ENCODE data around the gene TMPRSS9. TPM values are rescaled to one million over a fixed set of nuclear protein-coding genes. Genes with fewer than 3 reads are reported as not detected.
"Not testable (repeated sequence)": the region's sequence is repeated elsewhere in the genome, so short reads cannot be mapped to it uniquely, and the experiment has no call there.

Gene TMPRSS9
- total RNA-seq, 4 donors from 2014 or later: 0.19 TPM; not detected in 3

- 4 to 13% methylated on average over 24 to 34 of the region's 46 CpGs for WGBS, 2 donors
- intact Hi-C loops (cut with DNase I): no loop called here
- peaks cover 10 to 22% (median 10%) of the 10 kb centered on the region in 3 donors for H3K4me1 ChIP-seq
- no peak for DNase-seq
- peak overlapping the region; percentile 39 to 62 (median 54) for H3K27ac ChIP-seq
- no peaks in the 10 kb centered on the region for H3K36me3 ChIP-seq
- peak overlapping the region; percentile 42 to 83 (median 62) for H3K4me3 ChIP-seq
- H3K27me3 ChIP-seq: no peaks in the 10 kb centered on the region
- H3K9me3 ChIP-seq: no peaks in the 10 kb centered on the region
- TF ChIP-seq POLR2A (IDR thresholded peaks at IDR 0.05) (peak in 1 of 4 donors; percentile 33), CTCF (IDR thresholded peaks at IDR 0.05) (no peak)
These were observed 102.8 kb downstream of the TMPRSS9 start for GRCh38 chr19:2462635-2463421.

GRCh38 chr19:2463694-2464093 is 103.6 kb downstream of the TMPRSS9 start:
- peaks cover 10 to 22% (median 10%) of the 10 kb centered on the region in 3 donors for H3K4me1 ChIP-seq
- DNase-seq; H3K9me3 ChIP-seq; H3K36me3 ChIP-seq; H3K4me3 ChIP-seq; intact Hi-C loops (cut with DNase I); H3K27me3 ChIP-seq: not testable (repeated sequence)
- peak overlapping the region in 2 of 4 donors; percentile 39 to 56 for H3K27ac ChIP-seq
- 82 to 91% methylated on average over 5 of the region's 5 CpGs for WGBS, 2 donors

- Histone ChIP-seq H3K9me3 (no peaks in the 10 kb centered on the region), H3K36me3 (no peaks in the 10 kb centered on the region), H3K27ac (no peak overlapping the region), H3K4me3 (no peak overlapping the region), H3K27me3 (no peaks in the 10 kb centered on the region), H3K4me1 (peaks cover 10 to 22% (median 10%) of the 10 kb centered on the region in 3 donors)
- intact Hi-C loops (cut with DNase I): no loop called here
- TF ChIP-seq POLR2A (IDR thresholded peaks at IDR 0.05): no peak
- TF ChIP-seq CTCF (IDR thresholded peaks at IDR 0.05): no peak
- 77 to 81% methylated on average over 3 to 5 of the region's 5 CpGs for WGBS, 2 donors
- DNase-seq: no peak
These were observed 104.3 kb downstream of the TMPRSS9 start for GRCh38 chr19:2464389-2464788.

GRCh38 chr19:2468596-2468995 is 108.5 kb downstream of the TMPRSS9 start:
- H3K9me3 ChIP-seq: no peaks in the 10 kb centered on the region
- no peak overlapping the region for H3K4me3 ChIP-seq
- no peaks in the 10 kb centered on the region for H3K4me1 ChIP-seq
- DNase-seq: no peak
- no peaks in the 10 kb centered on the region for H3K27me3 ChIP-seq
- intact Hi-C loops (cut with DNase I): no loop called here
- 63 to 83% methylated on average over 6 to 7 of the region's 12 CpGs for WGBS, 2 donors
- TF ChIP-seq CTCF (IDR thresholded peaks at IDR 0.05) (no peak), POLR2A (IDR thresholded peaks at IDR 0.05) (no peak)
- H3K36me3 ChIP-seq: no peaks in the 10 kb centered on the region
- no peak overlapping the region for H3K27ac ChIP-seq

- no peaks in the 10 kb centered on the region for H3K36me3 ChIP-seq
- TF ChIP-seq CTCF (IDR thresholded peaks at IDR 0.05) (no peak), POLR2A (IDR thresholded peaks at IDR 0.05) (no peak)
These were observed 109.2 kb downstream of the TMPRSS9 start for GRCh38 chr19:2469102-2469914.

GRCh38 chr19:2469915-2470200 is 109.8 kb downstream of the TMPRSS9 start:
- H3K27ac ChIP-seq; H3K27me3 ChIP-seq; H3K4me3 ChIP-seq; H3K4me1 ChIP-seq; DNase-seq; H3K9me3 ChIP-seq; H3K36me3 ChIP-seq; intact Hi-C loops (cut with DNase I): not testable (repeated sequence)
- WGBS, 2 donors: 85 to 86% methylated on average over 8 of the region's 8 CpGs

More at GRCh38 chr19:2469102-2469914, 109.2 kb downstream of the TMPRSS9 start:
- intact Hi-C loops (cut with DNase I): no loop called here
- Histone ChIP-seq H3K27me3 (no peaks in the 10 kb centered on the region), H3K4me1 (peaks cover 0 to 3% (median 0%) of the 10 kb centered on the region in 3 donors), H3K27ac (no peak overlapping the region), H3K4me3 (no peak overlapping the region), H3K9me3 (no peaks in the 10 kb centered on the region)
- WGBS, 2 donors: 27% methylated on average over 20 to 22 of the region's 23 CpGs
- DNase-seq: no peak
